ENCODE results near the gene CLN6. TPM values are rescaled to one million over a fixed set of nuclear protein-coding genes. Genes with fewer than 3 reads are reported as not detected.

The CLN6 gene
- total RNA-seq, 1 experiment from 2014 or later = 68.7 TPM

- Histone ChIP-seq H3K4me1 (ENCODE audit: control insufficient read depth, insufficient read depth, low read length) (peaks cover 34% of the 10 kb centered on the region), H3K4me3 (ENCODE audit: low read depth in 2 of 2, low read length in 2 of 2) (peak overlapping the region; percentile 81 to 98), H3K27ac (ENCODE audit: low read length) (peak overlapping the region; percentile 99), H3K9me3 (ENCODE audit: control insufficient read depth, insufficient read depth, low read depth, low read length) (no peaks in the 10 kb centered on the region), H3K36me3 (ENCODE audit: control insufficient read depth, insufficient read depth, low read length) (peaks cover 6% of the 10 kb centered on the region; the same call in 1 of the 2 replicates), H3K27me3 (ENCODE audit: control insufficient read depth, insufficient read depth, low read length) (no peaks in the 10 kb centered on the region)
- in situ Hi-C loops (cut with HindIII; ENCODE audit: low pct_unique_long_range_greater_than_20kb, low sequenced_read_pairs) (no loop called here), intact Hi-C loops (cut with micrococcal nuclease; ENCODE audit: unreplicated experiment) (no loop called here)
- peak; percentile 31 for ATAC-seq
- POLR2A ChIA-PET = interaction anchor here (0.6 to 1.2 kb wide), 3 partner anchors 433 to 921 kb away, joined by 3 to 4 read pairs (median 3); no protein-coding TSS in a partner anchor
- no peak for DNase-seq (ENCODE audit: low read depth, low spot score)
- CTCF ChIA-PET = interaction anchor here (2.2 kb wide), 1 partner anchor 24 kb away, joined by 5 read pairs; no protein-coding TSS in a partner anchor
- no peak for TF ChIP-seq TCF7L2 (IDR thresholded peaks at IDR 0.05; ENCODE audit: low read depth, low read length)
- TF ChIP-seq SIN3A (IDR thresholded peaks at IDR 0.05; ENCODE audit: borderline replicate concordance, insufficient read depth, low read depth, low read length) = no peak
- no peak for TF ChIP-seq CTCF (IDR thresholded peaks at IDR 0.05)
- TF ChIP-seq POLR2AphosphoS5 (IDR thresholded peaks at IDR 0.05; ENCODE audit: low read depth, low read length) = no peak
- TF ChIP-seq REST (IDR thresholded peaks at IDR 0.05; ENCODE audit: insufficient read depth in 1 of 2, low read depth in 2 of 2, low read length in 1 of 2) = no peak
- no TSS peak for BruUV-seq (replicated peaks)
These were observed 47.6 kb upstream of the CLN6 start for GRCh38 chr15:68277131-68277602.

GRCh38 chr15:68276668-68277067 is 47.1 kb upstream of the CLN6 start:
- Histone ChIP-seq H3K4me3 (ENCODE audit: low read depth in 2 of 2, low read length in 2 of 2) (peak overlapping the region; percentile 81 to 98), H3K36me3 (ENCODE audit: control insufficient read depth, insufficient read depth, low read length) (peaks cover 6% of the 10 kb centered on the region; the same call in 1 of the 2 replicates), H3K4me1 (ENCODE audit: control insufficient read depth, insufficient read depth, low read length) (peaks cover 33% of the 10 kb centered on the region), H3K27me3 (ENCODE audit: control insufficient read depth, insufficient read depth, low read length) (no peaks in the 10 kb centered on the region), H3K27ac (ENCODE audit: low read length) (peak overlapping the region; percentile 99), H3K9me3 (ENCODE audit: control insufficient read depth, insufficient read depth, low read depth, low read length) (no peaks in the 10 kb centered on the region)
- intact Hi-C loops (cut with micrococcal nuclease; ENCODE audit: unreplicated experiment) (no loop called here), in situ Hi-C loops (cut with HindIII; ENCODE audit: low pct_unique_long_range_greater_than_20kb, low sequenced_read_pairs) (no loop called here)
- TF ChIP-seq CTCF (IDR thresholded peaks at IDR 0.05) = no peak
- no peak for TF ChIP-seq SIN3A (IDR thresholded peaks at IDR 0.05; ENCODE audit: borderline replicate concordance, insufficient read depth, low read depth, low read length)
- TF ChIP-seq REST (IDR thresholded peaks at IDR 0.05; ENCODE audit: insufficient read depth in 1 of 2, low read depth in 2 of 2, low read length in 1 of 2) = no peak
- no peak for TF ChIP-seq TCF7L2 (IDR thresholded peaks at IDR 0.05; ENCODE audit: low read depth, low read length)
- TF ChIP-seq POLR2AphosphoS5 (IDR thresholded peaks at IDR 0.05; ENCODE audit: low read depth, low read length) = no peak
- DNase-seq (ENCODE audit: low read depth, low spot score) (no peak), ATAC-seq (no peak)
- TSS peak; percentile 84 for BruUV-seq (replicated peaks)
- ChIA-PET POLR2A (interaction anchor here (0.6 to 1.2 kb wide), 4 partner anchors 321 to 920 kb away, joined by 3 to 5 read pairs (median 4); no protein-coding TSS in a partner anchor), CTCF (interaction anchor here (2.2 kb wide), 1 partner anchor 24 kb away, joined by 5 read pairs; no protein-coding TSS in a partner anchor)
